DOHH2 (cell line): Measurements from ENCODE around the gene ROBO1.

Source experiments
- H3F3A ChIP-seq: fragments of 200-600 bp; sonication (generic), shearing (Covaris generic); 2 replicates; pipeline ENCODE4 v1.6.0; 2016; ENCODE audit warnings: antibody characterized with exemption, mild to moderate bottlenecking; ENCODE audit not compliant: control insufficient read depth, insufficient read depth
- H3K27ac ChIP-seq: fragments of 200-600 bp; sonication (generic); 2 replicates; pipeline ENCODE4 v1.5.1; 2014; ENCODE audit warnings: low read depth, mild to moderate bottlenecking, low read length, moderate library complexity
- H3K27me3 ChIP-seq: fragments of 200-600 bp; sonication (generic); 2 replicates; pipeline ENCODE4 v1.6.1; 2014; ENCODE audit warnings: mild to moderate bottlenecking, low read length, mixed read lengths; ENCODE audit not compliant: control insufficient read depth
- H3K36me3 ChIP-seq: fragments of 200-600 bp; sonication (generic); 2 replicates; pipeline ENCODE4 v1.6.1; 2014; ENCODE audit warnings: mild to moderate bottlenecking, low read length, moderate library complexity, mixed read lengths; ENCODE audit not compliant: control insufficient read depth
- H3K4me1 ChIP-seq: fragments of 200-600 bp; sonication (generic); 2 replicates; pipeline ENCODE4 v1.6.1; 2014; ENCODE audit warnings: mild to moderate bottlenecking, low read length, mixed read lengths; ENCODE audit not compliant: control insufficient read depth
- H3K4me2 ChIP-seq: fragments of 200-600 bp; sonication (generic); 2 replicates; pipeline ENCODE4 v1.6.0; 2014; ENCODE audit warnings: mild to moderate bottlenecking, low read length, moderate library complexity
- H3K4me3 ChIP-seq: fragments of 200-600 bp; sonication (generic); 2 replicates; pipeline ENCODE4 v1.5.1; 2014; ENCODE audit warnings: mild to moderate bottlenecking, low read length, mixed read lengths
- H3K79me2 ChIP-seq: fragments of 200-600 bp; sonication (generic); 2 replicates; pipeline ENCODE4 v1.6.1; 2014; ENCODE audit warnings: mild to moderate bottlenecking, low read length, mixed read lengths; ENCODE audit not compliant: control insufficient read depth
- H3K9me2 ChIP-seq: fragments of 200-600 bp; sonication (generic); replicated peaks from 2 replicates; pipeline ENCODE4 v1.6.1; 2014; ENCODE audit warnings: mild to moderate bottlenecking, low read length, mixed read lengths; ENCODE audit not compliant: control insufficient read depth
- H3K9me3 ChIP-seq: fragments of 200-600 bp; sonication (generic); 2 replicates; pipeline ENCODE4 v1.6.1; 2014; ENCODE audit warnings: antibody characterized with exemption, low read length, mixed read lengths; ENCODE audit not compliant: control insufficient read depth, insufficient read depth
- H4K20me1 ChIP-seq: fragments of 200-600 bp; sonication (generic); 2 replicates; pipeline ENCODE4 v1.6.0; 2014; ENCODE audit warnings: low read depth, mild to moderate bottlenecking, antibody characterized with exemption, low read length, moderate library complexity; ENCODE audit not compliant: control insufficient read depth, insufficient read depth
- CTCF ChIP-seq: fragments of 200-600 bp; sonication (generic); IDR thresholded peaks from one replicate; pipeline ENCODE4 v1.5.1; 2014; ENCODE audit warnings: antibody characterized with exemption, mild to moderate bottlenecking, low read depth, low read length; ENCODE audit not compliant: poor library complexity, severe bottlenecking
- EZH2phosphoT487 ChIP-seq: fragments of 200-600 bp; sonication (generic); IDR thresholded peaks from 2 replicates; pipeline ENCODE4 v1.6.1; 2017; ENCODE audit warnings: borderline replicate concordance, mild to moderate bottlenecking, antibody characterized with exemption, low read length, moderate library complexity, mixed read lengths

The ROBO1 gene

GRCh38 chr3:78848392-78849288, 919.2 kb downstream of the ROBO1 start:
- H4K20me1 ChIP-seq = no peaks in the 10 kb centered on the region
- H3K79me2 ChIP-seq = no peaks in the 10 kb centered on the region
- no peaks in the 10 kb centered on the region for H3F3A ChIP-seq
- no peaks in the 10 kb centered on the region for H3K9me3 ChIP-seq
- no peak overlapping the region for H3K4me2 ChIP-seq
- H3K4me3 ChIP-seq = no peak overlapping the region
- no peak for TF ChIP-seq EZH2phosphoT487
- TF ChIP-seq CTCF = no peak
- H3K36me3 ChIP-seq = no peaks in the 10 kb centered on the region
- H3K9me2 ChIP-seq = no peaks in the 10 kb centered on the region
- no peak overlapping the region for H3K27ac ChIP-seq
- H3K4me1 ChIP-seq = no peaks in the 10 kb centered on the region
- no peaks in the 10 kb centered on the region for H3K27me3 ChIP-seq

- no peak overlapping the region for H3K4me3 ChIP-seq
- H3K9me2 ChIP-seq = no peaks in the 10 kb centered on the region
- H3K4me1 ChIP-seq = no peaks in the 10 kb centered on the region
- TF ChIP-seq EZH2phosphoT487 (no peak), CTCF (no peak)
- H3K4me2 ChIP-seq = no peak overlapping the region
- H3K27me3 ChIP-seq = no peaks in the 10 kb centered on the region
- H3K9me3 ChIP-seq = no peaks in the 10 kb centered on the region
- no peaks in the 10 kb centered on the region for H3K36me3 ChIP-seq
- H3K27ac ChIP-seq = no peak overlapping the region
- no peaks in the 10 kb centered on the region for H4K20me1 ChIP-seq
- no peaks in the 10 kb centered on the region for H3K79me2 ChIP-seq
- no peaks in the 10 kb centered on the region for H3F3A ChIP-seq
Measured at GRCh38 chr3:78847603-78848002, 920.2 kb downstream of the ROBO1 start.

GRCh38 chr3:78847203-78847602, 920.6 kb downstream of the ROBO1 start:
- Histone ChIP-seq H3K4me2 (no peak overlapping the region), H3K4me3 (no peak overlapping the region), H3K9me2 (no peaks in the 10 kb centered on the region), H3K9me3 (no peaks in the 10 kb centered on the region), H3K4me1 (no peaks in the 10 kb centered on the region), H3K27ac (no peak overlapping the region), H4K20me1 (no peaks in the 10 kb centered on the region), H3K27me3 (no peaks in the 10 kb centered on the region), H3K36me3 (no peaks in the 10 kb centered on the region), H3F3A (no peaks in the 10 kb centered on the region), H3K79me2 (no peaks in the 10 kb centered on the region)
- TF ChIP-seq EZH2phosphoT487 (no peak), CTCF (no peak)
